Endodermal cell (in vitro differentiated cells): ENCODE measurements around the gene KHK. TPM values are rescaled to one million over a fixed set of nuclear protein-coding genes. Genes with fewer than 3 reads are reported as not detected.

Experiments used
- DNase-seq: peaks from one replicate; pipeline ENCODE4 v3.0.0-alpha.2; 2017
- H3K27ac ChIP-seq: 2 replicates; pipeline ENCODE4 v1.5.1; 2013; ENCODE audit warnings: mild to moderate bottlenecking, low read depth, low read length, moderate library complexity
- H3K27me3 ChIP-seq: 2 replicates; pipeline ENCODE4 v1.6.1; 2013; ENCODE audit warnings: mild to moderate bottlenecking, low read length, moderate library complexity; ENCODE audit not compliant: insufficient read depth, control insufficient read depth, poor library complexity, severe bottlenecking
- H3K36me3 ChIP-seq: 2 replicates; pipeline ENCODE4 v1.7.0; 2013; ENCODE audit warnings: mild to moderate bottlenecking, low read length, moderate library complexity; ENCODE audit not compliant: control insufficient read depth, insufficient read depth
- H3K4me1 ChIP-seq: one replicate; pipeline ENCODE4 v1.7.0; 2013; ENCODE audit warnings: low read length; ENCODE audit not compliant: control insufficient read depth, insufficient read depth
- H3K4me3 ChIP-seq: 2 replicates; pipeline ENCODE4 v1.5.1; 2013; ENCODE audit warnings: mild to moderate bottlenecking, low read length, moderate library complexity
- H3K9ac ChIP-seq: 2 replicates; pipeline ENCODE4 v1.6.1; 2013; ENCODE audit warnings: mild to moderate bottlenecking, low read length, moderate library complexity; ENCODE audit not compliant: poor library complexity, severe bottlenecking; ENCODE audit errors: extremely low read depth
- H3K9me3 ChIP-seq: 2 replicates; pipeline ENCODE4 v1.6.1; 2013; ENCODE audit warnings: mild to moderate bottlenecking, low read length, moderate library complexity; ENCODE audit not compliant: control insufficient read depth
- H3K27ac Mint-ChIP-seq: 2 replicates; pipeline ENCODE4 v1.8.0; 2020; ENCODE audit warnings: mixed read lengths
- H3K27me3 Mint-ChIP-seq: 2 replicates; pipeline ENCODE4 v1.8.0; 2021; ENCODE audit warnings: mild to moderate bottlenecking, mixed read lengths; ENCODE audit not compliant: insufficient read depth
- H3K36me3 Mint-ChIP-seq: 2 replicates; pipeline ENCODE4 v1.8.0; 2020; ENCODE audit warnings: low read depth, mixed read lengths
- H3K4me1 Mint-ChIP-seq: 2 replicates; pipeline ENCODE4 v1.8.0; 2020; ENCODE audit warnings: mixed read lengths
- H3K4me3 Mint-ChIP-seq: 2 replicates; pipeline ENCODE4 v1.8.0; 2020; ENCODE audit warnings: mild to moderate bottlenecking, moderate library complexity, mixed read lengths
- H3K9me3 Mint-ChIP-seq: 2 replicates; pipeline ENCODE4 v1.8.0; 2020; ENCODE audit warnings: mild to moderate bottlenecking, mixed read lengths
- CTCF ChIP-seq: fragments of 200-600 bp; sonication (generic); conservative IDR thresholded peaks from 2 replicates; pipeline ENCODE4 v1.5.0; 2021; ENCODE audit warnings: antibody characterized with exemption, mild to moderate bottlenecking
- WGBS, 2 experiments: methylation state at CpG; one replicate each; pipeline versions ENCODE4 v1.1.5 to v1.1.7; 2013; ENCODE audit warnings: missing lambda C conversion rate in 2 of 2, mixed read lengths in 1 of 2; ENCODE audit not compliant: insufficient coverage in 1 of 2, insufficient read length in 1 of 2; 5-methylcytosine and 5-hydroxymethylcytosine counted together
- total RNA-seq, 2 donors: library from RNA; stranded (reverse); fragmentation: NEBNext Ultra II Directional in 1 of 2; extraction: Animal tissue kit (Norgen Biotek cat#: 25700) in 1 of 2; gene quantifications; 2 replicates in 1 of 2; 3 replicates in 1 of 2; pipeline ENCODE4 v1.2.1, GENCODE V29; 2021

Gene KHK
- total RNA-seq, 2 donors from 2014 or later = 3.3 to 3.9 TPM

GRCh38 chr2:27054721-27055120, 31.9 kb upstream of the KHK start:
- DNase-seq = no peak
- H3K4me3 Mint-ChIP-seq = no peak overlapping the region
- H3K4me3 ChIP-seq = no peak overlapping the region
- H3K9me3 ChIP-seq = no peaks in the 10 kb centered on the region
- H3K9ac ChIP-seq = no peak overlapping the region
- H3K4me1 ChIP-seq = peaks cover 14% of the 10 kb centered on the region
- peaks cover 18% of the 10 kb centered on the region for H3K4me1 Mint-ChIP-seq
- H3K36me3 Mint-ChIP-seq = peaks cover 47% of the 10 kb centered on the region
- no peaks in the 10 kb centered on the region for H3K27me3 Mint-ChIP-seq
- peaks cover 2% of the 10 kb centered on the region for H3K9me3 Mint-ChIP-seq
- WGBS, 2 experiments = 97 to 100% methylated on average over 6 to 11 of the region's 11 CpGs
- H3K27ac Mint-ChIP-seq = no peak overlapping the region
- peaks cover 42% of the 10 kb centered on the region for H3K36me3 ChIP-seq
- no peaks in the 10 kb centered on the region for H3K27me3 ChIP-seq
- no peak for TF ChIP-seq CTCF
- H3K27ac ChIP-seq = no peak overlapping the region

- Mint-ChIP-seq H3K36me3 (peaks cover 53% of the 10 kb centered on the region), H3K27me3 (no peaks in the 10 kb centered on the region), H3K4me3 (no peak overlapping the region), H3K9me3 (no peaks in the 10 kb centered on the region), H3K4me1 (peaks cover 16% of the 10 kb centered on the region), H3K27ac (no peak overlapping the region)
- H3K4me3 ChIP-seq = no peak overlapping the region
- no peak overlapping the region for H3K27ac ChIP-seq
- peaks cover 51% of the 10 kb centered on the region for H3K36me3 ChIP-seq
- DNase-seq = no peak
- H3K9ac ChIP-seq = no peak overlapping the region
- H3K27me3 ChIP-seq = no peaks in the 10 kb centered on the region
- 88 to 92% methylated on average over 4 to 6 of the region's 6 CpGs for WGBS, 2 experiments
- peaks cover 14% of the 10 kb centered on the region for H3K4me1 ChIP-seq
- no peak for TF ChIP-seq CTCF
- H3K9me3 ChIP-seq = no peaks in the 10 kb centered on the region
Observed at GRCh38 chr2:27057184-27057583, 29.4 kb upstream of the KHK start.

GRCh38 chr2:27058210-27058609, 28.4 kb upstream of the KHK start:
- Mint-ChIP-seq H3K27ac (no peak overlapping the region), H3K36me3 (peaks cover 61% of the 10 kb centered on the region)
- WGBS, 2 experiments = 95% methylated on average over 10 of the region's 10 CpGs

More at GRCh38 chr2:27058210-27058609, 28.4 kb upstream of the KHK start:
- no peaks in the 10 kb centered on the region for H3K9me3 ChIP-seq
- H3K36me3 ChIP-seq = peaks cover 58% of the 10 kb centered on the region
- Mint-ChIP-seq H3K4me1 (peaks cover 9% of the 10 kb centered on the region), H3K9me3 (no peaks in the 10 kb centered on the region), H3K4me3 (no peak overlapping the region), H3K27me3 (no peaks in the 10 kb centered on the region)
- no peak overlapping the region for H3K9ac ChIP-seq
- H3K27me3 ChIP-seq = no peaks in the 10 kb centered on the region
- H3K4me3 ChIP-seq = no peak overlapping the region
- DNase-seq = no peak
- no peak for TF ChIP-seq CTCF
- peaks cover 6% of the 10 kb centered on the region for H3K4me1 ChIP-seq
- no peak overlapping the region for H3K27ac ChIP-seq
